C4-2B (cell line): ENCODE results near the gene KCTD16.

ENCODE experiments used
- ZFX ChIP-seq: fragments of 450-650 bp; IDR thresholded peaks from 2 replicates; pipeline ENCODE4 v1.6.1; 2017
- TF ChIP-seq, protein P1 (sequence below): fragments of 450-650 bp; conservative IDR thresholded peaks from 2 replicates; pipeline ENCODE4 v1.5.1; 2017; ENCODE audit warnings: mild to moderate bottlenecking

DNA sequence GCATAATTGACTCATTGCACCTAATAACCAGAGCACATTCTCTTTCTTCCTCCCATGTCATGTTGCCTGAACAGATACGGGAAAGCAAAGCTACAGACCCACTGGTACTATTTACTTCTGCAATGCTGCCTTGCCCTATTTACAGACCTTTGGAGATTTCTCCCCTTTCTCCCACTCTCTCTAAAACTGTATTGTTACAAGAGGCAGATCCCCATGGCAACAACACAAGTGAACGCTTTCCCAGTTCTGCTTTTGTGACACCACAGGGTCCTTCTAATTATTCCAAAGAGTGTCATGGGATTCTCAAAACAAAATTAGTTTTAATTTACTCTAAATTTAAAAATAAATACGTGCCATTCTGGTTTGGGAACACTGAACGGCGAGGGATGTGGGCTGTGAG, 104.7 kb downstream of the KCTD16 start:
- TF ChIP-seq, protein P1, sequence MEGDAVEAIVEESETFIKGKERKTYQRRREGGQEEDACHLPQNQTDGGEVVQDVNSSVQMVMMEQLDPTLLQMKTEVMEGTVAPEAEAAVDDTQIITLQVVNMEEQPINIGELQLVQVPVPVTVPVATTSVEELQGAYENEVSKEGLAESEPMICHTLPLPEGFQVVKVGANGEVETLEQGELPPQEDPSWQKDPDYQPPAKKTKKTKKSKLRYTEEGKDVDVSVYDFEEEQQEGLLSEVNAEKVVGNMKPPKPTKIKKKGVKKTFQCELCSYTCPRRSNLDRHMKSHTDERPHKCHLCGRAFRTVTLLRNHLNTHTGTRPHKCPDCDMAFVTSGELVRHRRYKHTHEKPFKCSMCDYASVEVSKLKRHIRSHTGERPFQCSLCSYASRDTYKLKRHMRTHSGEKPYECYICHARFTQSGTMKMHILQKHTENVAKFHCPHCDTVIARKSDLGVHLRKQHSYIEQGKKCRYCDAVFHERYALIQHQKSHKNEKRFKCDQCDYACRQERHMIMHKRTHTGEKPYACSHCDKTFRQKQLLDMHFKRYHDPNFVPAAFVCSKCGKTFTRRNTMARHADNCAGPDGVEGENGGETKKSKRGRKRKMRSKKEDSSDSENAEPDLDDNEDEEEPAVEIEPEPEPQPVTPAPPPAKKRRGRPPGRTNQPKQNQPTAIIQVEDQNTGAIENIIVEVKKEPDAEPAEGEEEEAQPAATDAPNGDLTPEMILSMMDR = no peak
- no peak for TF ChIP-seq ZFX
